HepG2 (cell line): ENCODE measurements around the gene TRMT112. TPM values are rescaled to one million over a fixed set of nuclear protein-coding genes. Genes with fewer than 3 reads are reported as not detected.

Experiments used
- ARHGAP35 ChIP-seq: sonication (generic); formaldehyde crosslinking; IDR thresholded peaks from 2 replicates; pipeline ENCODE4 v1.9.0; 2022; ENCODE audit warnings: mild to moderate bottlenecking, inconsistent platforms, moderate library complexity, missing genetic modification reagents, borderline replicate concordance
- ASH2L ChIP-seq: fragments of 300-600, 200-600 bp; sonication (generic); IDR thresholded peaks from 2 replicates; pipeline ENCODE4 v1.7.0; 2017; ENCODE audit warnings: low read depth, mild to moderate bottlenecking, moderate library complexity, mixed read lengths, low read length; ENCODE audit not compliant: insufficient read length
- GABPA ChIP-seq, 2 experiments: IDR thresholded peaks; 2 replicates each; pipeline ENCODE4 v1.6.1; 2011 to 2016; ENCODE audit warnings: low read depth in 2 of 2, low read length in 1 of 2, missing biosample characterization in 1 of 2, missing genetic modification characterization in 1 of 2
- MIER3 ChIP-seq: IDR thresholded peaks from 2 replicates; pipeline ENCODE4 v1.6.1; 2016; ENCODE audit warnings: missing compliant biosample characterization, borderline replicate concordance
- MYPOP ChIP-seq: sonication (generic); formaldehyde crosslinking; IDR thresholded peaks from 2 replicates; pipeline ENCODE4 v1.8.1; 2023; ENCODE audit warnings: mild to moderate bottlenecking, moderate library complexity, missing genetic modification reagents
- THAP9 ChIP-seq: sonication (generic); formaldehyde crosslinking; IDR thresholded peaks from 2 replicates; pipeline ENCODE4; 2020; ENCODE audit warnings: missing genetic modification reagents, mild to moderate bottlenecking, borderline replicate concordance
- ZBTB37 ChIP-seq: sonication (generic); formaldehyde crosslinking; IDR thresholded peaks from 2 replicates; pipeline ENCODE4 v1.4.0; 2020; ENCODE audit warnings: mild to moderate bottlenecking, missing genetic modification reagents
- ZNF512 ChIP-seq: sonication (generic); formaldehyde crosslinking; IDR thresholded peaks from 2 replicates; pipeline ENCODE4 v1.4.0; 2020; ENCODE audit warnings: mild to moderate bottlenecking, missing genetic modification reagents
- ZNF800 ChIP-seq: sonication (generic); formaldehyde crosslinking; IDR thresholded peaks from 2 replicates; pipeline ENCODE4 v1.4.0; 2020; ENCODE audit warnings: missing genetic modification reagents
- ZSCAN12 ChIP-seq: sonication (generic); formaldehyde crosslinking; IDR thresholded peaks from 2 replicates; pipeline ENCODE4 v1.9.0; 2021; ENCODE audit warnings: mild to moderate bottlenecking, missing genetic modification reagents
- polyA plus RNA-seq, 8 experiments: library from polyadenylated mRNA; depleted of rRNA in 3 of 8; stranded (reverse) in 7 of 8; unstranded in 1 of 8; fragments of >200 nt; fragmentation: Illumina TruSeq in 4 of 8; extraction: Trizol in 4 of 8; gene quantifications; 2 replicates each; pipeline versions ENCODE4 v1.2.1 to v1.2.3, GENCODE V29; 2011 to 2016; ENCODE audit warnings: low read depth in 4 of 8, missing spikeins in 1 of 8, mixed read lengths in 1 of 8; ENCODE audit not compliant: insufficient read depth in 1 of 8
- total RNA-seq, 5 experiments: library from RNA; depleted of rRNA; stranded (reverse); fragments of >200 nt; fragmentation: Illumina TruSeq; extraction: Trizol; gene quantifications; 2 replicates each; pipeline ENCODE4 v1.2.3, GENCODE V29; 2016; ENCODE audit warnings: low read depth in 1 of 5

Gene TRMT112
- total and polyA plus RNA-seq, 2 of the 13 experiments (the other 11 are each of a cell fraction or from before 2014, with no cell fraction given) = 186 to 409 TPM

GRCh38 chr11:64289002-64289564 is 28.3 kb downstream of the TRMT112 start (continued):
- TF ChIP-seq ARHGAP35 (CRISPR knock-in tag) (no peak), THAP9 (CRISPR knock-in tag) (no peak), ZBTB37 (no peak), GABPA (IDR thresholded peaks at IDR 0.05; ENCODE audit: low read depth, low read length) (no peak), GABPA (CRISPR knock-in tag; IDR thresholded peaks at IDR 0.05; ENCODE audit: low read depth) (no peak), ZNF800 (CRISPR knock-in tag) (no peak), ASH2L (no peak), MYPOP (CRISPR knock-in tag) (no peak), ZSCAN12 (no peak), ZNF512 (CRISPR knock-in tag) (no peak), MIER3 (no peak)
